ENCODE results near the gene PLXNA2. TPM values are rescaled to one million over a fixed set of nuclear protein-coding genes. Genes with fewer than 3 reads are reported as not detected.

Gene PLXNA2
- total RNA-seq, 1 donor from 2014 or later = 9.0 TPM

GRCh38 chr1:208219098-208219658 lies 25.0 kb downstream of the PLXNA2 start:
- DNase-seq (ENCODE audit: low read depth) = peak; percentile 84
- no peaks in the 10 kb centered on the region for H3K27me3 ChIP-seq (ENCODE audit: control insufficient read depth, insufficient read depth, low read length)
- no peak for FAIRE-seq
- no peak overlapping the region for H3K4me3 ChIP-seq (ENCODE audit: low read depth, low read length)
- no peak for TF ChIP-seq CTCF (IDR thresholded peaks at IDR 0.05; ENCODE audit: insufficient read depth, low read length, severe bottlenecking)
- peaks cover 14% of the 10 kb centered on the region for H3K36me3 ChIP-seq (ENCODE audit: control insufficient read depth, insufficient read depth, low read length)

GRCh38 chr1:208218237-208219097 lies 25.7 kb downstream of the PLXNA2 start:
- Histone ChIP-seq H3K36me3 (ENCODE audit: control insufficient read depth, insufficient read depth, low read length) (peaks cover 14% of the 10 kb centered on the region), H3K27me3 (ENCODE audit: control insufficient read depth, insufficient read depth, low read length) (no peaks in the 10 kb centered on the region), H3K4me3 (ENCODE audit: low read depth, low read length) (no peak overlapping the region)
- TF ChIP-seq CTCF (IDR thresholded peaks at IDR 0.05; ENCODE audit: insufficient read depth, low read length, severe bottlenecking) = no peak
- DNase-seq (ENCODE audit: low read depth) = no peak
- FAIRE-seq = no peak

GRCh38 chr1:208217781-208218180 lies 26.4 kb downstream of the PLXNA2 start:
- no peak for DNase-seq (ENCODE audit: low read depth)
- no peak overlapping the region for H3K4me3 ChIP-seq (ENCODE audit: low read depth, low read length)
- H3K27me3 ChIP-seq (ENCODE audit: control insufficient read depth, insufficient read depth, low read length) = no peaks in the 10 kb centered on the region
- no peak for TF ChIP-seq CTCF (IDR thresholded peaks at IDR 0.05; ENCODE audit: insufficient read depth, low read length, severe bottlenecking)
- H3K36me3 ChIP-seq (ENCODE audit: control insufficient read depth, insufficient read depth, low read length) = peaks cover 14% of the 10 kb centered on the region
- FAIRE-seq = no peak

GRCh38 chr1:208216806-208217205 lies 27.4 kb downstream of the PLXNA2 start:
- no peak for FAIRE-seq
- Histone ChIP-seq H3K36me3 (ENCODE audit: control insufficient read depth, insufficient read depth, low read length) (peaks cover 14% of the 10 kb centered on the region), H3K27me3 (ENCODE audit: control insufficient read depth, insufficient read depth, low read length) (no peaks in the 10 kb centered on the region), H3K4me3 (ENCODE audit: low read depth, low read length) (no peak overlapping the region)
- DNase-seq (ENCODE audit: low read depth) = no peak
- no peak for TF ChIP-seq CTCF (IDR thresholded peaks at IDR 0.05; ENCODE audit: insufficient read depth, low read length, severe bottlenecking)

DNA sequence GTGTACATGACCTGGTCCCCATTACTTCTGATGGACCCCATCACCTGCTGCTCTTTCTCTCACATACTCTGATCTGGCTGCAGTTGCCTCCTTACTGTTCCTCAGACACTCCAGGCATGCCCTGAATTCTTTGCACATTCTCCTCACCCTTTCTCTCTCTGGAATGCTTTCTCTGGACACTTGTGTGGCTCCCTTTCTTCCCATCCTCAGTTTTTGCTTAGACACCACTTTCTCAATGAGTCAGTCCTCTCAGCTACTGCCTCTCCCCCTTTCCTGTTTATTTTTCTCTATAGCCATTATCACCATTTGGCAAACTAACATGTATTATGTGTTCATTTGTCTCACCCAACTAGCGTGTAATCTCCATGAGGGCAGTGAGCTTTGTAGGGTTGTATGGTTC lies 28.1 kb downstream of the PLXNA2 start:
- FAIRE-seq (no peak), DNase-seq (ENCODE audit: low read depth) (peak; percentile 47)
- TF ChIP-seq CTCF (IDR thresholded peaks at IDR 0.05; ENCODE audit: insufficient read depth, low read length, severe bottlenecking) = no peak
- H3K4me3 ChIP-seq (ENCODE audit: low read depth, low read length) = no peak overlapping the region
- H3K36me3 ChIP-seq (ENCODE audit: control insufficient read depth, insufficient read depth, low read length) = peaks cover 15% of the 10 kb centered on the region
- H3K27me3 ChIP-seq (ENCODE audit: control insufficient read depth, insufficient read depth, low read length) = no peaks in the 10 kb centered on the region

Data from bronchial epithelial cell (primary cell).